ENCODE data around the gene RABGEF1.

GRCh38 chr7:66776800-66777442 lies 36.4 kb downstream of the RABGEF1 start:
- no peak for TF ChIP-seq OSR1 (CRISPR knock-in tag; IDR thresholded peaks at IDR 0.05)
- TF ChIP-seq ZFP30 (CRISPR knock-in tag; IDR thresholded peaks at IDR 0.05) = no peak
- TF ChIP-seq PATZ1 (CRISPR knock-in tag; IDR thresholded peaks at IDR 0.05; ENCODE audit: borderline replicate concordance) = no peak
- TF ChIP-seq TCF4 (CRISPR knock-in tag; IDR thresholded peaks at IDR 0.05; ENCODE audit: borderline replicate concordance) = no peak
